Left lung (tissue), 10 donors: ENCODE results near the gene ATRIP. TPM values are rescaled to one million over a fixed set of nuclear protein-coding genes. Genes with fewer than 3 reads are reported as not detected.
"Not testable (repeated sequence)": the region's sequence is repeated elsewhere in the genome, so short reads cannot be mapped to it uniquely, and the experiment has no call there.

Experiments
- ATAC-seq: fragments of 200-7000 bp; cut with Tn5 transposase; one replicate; pipeline ENCODE4 v1.9.1; 2020; ENCODE audit warnings: moderate library complexity
- DNase-seq, 4 donors: peaks; one replicate each; pipeline ENCODE4 v3.0.0-alpha.2; 2013 to 2020
- H3K27ac ChIP-seq, 2 donors: fragments of 200-600 bp; sonication (generic) in 1 of 2; one replicate each; pipeline versions ENCODE4 v1.5.0 to v1.8.0; 2020 to 2021
- H3K27me3 ChIP-seq, 2 donors: fragments of 200-600 bp; sonication (generic) in 1 of 2; one replicate each; pipeline versions ENCODE4 v1.5.0 to v1.8.0; 2020 to 2021
- H3K36me3 ChIP-seq, 2 donors: fragments of 200-600 bp; sonication (generic) in 1 of 2; one replicate each; pipeline versions ENCODE4 v1.5.0 to v1.8.0; 2020 to 2021
- H3K4me1 ChIP-seq, 2 donors: fragments of 200-600 bp; one replicate each; pipeline ENCODE4 v1.8.0; 2021
- H3K4me3 ChIP-seq, 2 donors: fragments of 200-600 bp; sonication (generic) in 1 of 2; one replicate each; pipeline versions ENCODE4 v1.5.0 to v1.8.0; 2020 to 2021; ENCODE audit warnings: mild to moderate bottlenecking in 1 of 2
- H3K9me3 ChIP-seq, 2 donors: fragments of 200-600 bp; sonication (generic) in 1 of 2; one replicate each; pipeline versions ENCODE4 v1.5.0 to v1.8.0; 2020 to 2021
- CTCF ChIP-seq, 2 donors: fragments of 200-600 bp; sonication (generic) in 1 of 2; IDR thresholded peaks; one replicate each; pipeline versions ENCODE4 v1.5.0 to v1.8.0; 2021; ENCODE audit warnings: antibody characterized with exemption in 2 of 2
- intact Hi-C, 2 donors: fragments of 100-400 bp; cut with DNase I; formaldehyde crosslinking; loops; one replicate each; pipeline versions ENCODE4 v1.11.2 to v1.14.2; 2022
- polyA plus RNA-seq, 6 donors: library from polyadenylated mRNA; unstranded; fragments of 120-200 nt; gene quantifications; one replicate each; pipeline ENCODE4 v1.2.1, GENCODE V29; 2013; ENCODE audit not compliant: insufficient read length in 6 of 6
- total RNA-seq, 2 donors: library from RNA; stranded (reverse); fragmentation: NEBNext Ultra II Directional; extraction: Animal tissue kit (Norgen Biotek cat#: 25700); gene quantifications; one replicate each; pipeline ENCODE4 v1.2.1, GENCODE V29; 2021
- donor health status: DM: no; HTN: yes; CAD: no.
- donor health status: DM: no; HTN: no; CAD: no.

The ATRIP gene
- total and polyA plus RNA-seq, 8 donors: 7.4 to 14.4 (median 12.0) TPM

GRCh38 chr3:48459331-48459730 is 12.8 kb downstream of the ATRIP start:
- no peak for ATAC-seq
- intact Hi-C loops: no loop called here

GRCh38 chr3:48459773-48460516 is 13.4 kb downstream of the ATRIP start:
- peak; percentile 53 for ATAC-seq
- intact Hi-C loops: loop anchor here in 1 of 2 donors (10.0 kb wide), 1 partner anchor 85 kb away; no protein-coding TSS in a partner anchor

More at GRCh38 chr3:48459331-48459730, 12.8 kb downstream of the ATRIP start:
- no peak overlapping the region for H3K27ac ChIP-seq
- H3K27me3 ChIP-seq: no peaks in the 10 kb centered on the region
- H3K36me3 ChIP-seq: peaks cover 0 to 86% of the 10 kb centered on the region in 2 donors
- TF ChIP-seq CTCF (IDR thresholded peaks at IDR 0.05): no peak
- no peaks in the 10 kb centered on the region for H3K9me3 ChIP-seq
- DNase-seq: no peak
- H3K4me3 ChIP-seq: no peak overlapping the region
- H3K4me1 ChIP-seq: no peaks in the 10 kb centered on the region

GRCh38 chr3:48460517-48460902 is 14.0 kb downstream of the ATRIP start:
- Histone ChIP-seq H3K9me3 (no peaks in the 10 kb centered on the region), H3K4me1 (peaks cover 4 to 7% of the 10 kb centered on the region in 2 donors), H3K27me3 (no peaks in the 10 kb centered on the region), H3K36me3 (peaks cover 0 to 80% of the 10 kb centered on the region in 2 donors), H3K27ac (no peak overlapping the region), H3K4me3 (no peak overlapping the region)
- intact Hi-C loops: loop anchor here in 1 of 2 donors (10.0 kb wide), 1 partner anchor 84 kb away; no protein-coding TSS in a partner anchor
- no peak for TF ChIP-seq CTCF (IDR thresholded peaks at IDR 0.05)
- no peak for DNase-seq
- no peak for ATAC-seq

More at GRCh38 chr3:48459773-48460516, 13.4 kb downstream of the ATRIP start:
- H3K27ac ChIP-seq: no peak overlapping the region
- H3K4me3 ChIP-seq: no peak overlapping the region
- no peak for DNase-seq
- no peaks in the 10 kb centered on the region for H3K27me3 ChIP-seq
- TF ChIP-seq CTCF (IDR thresholded peaks at IDR 0.05): no peak
- peaks cover 0 to 86% of the 10 kb centered on the region in 2 donors for H3K36me3 ChIP-seq
- H3K4me1 ChIP-seq: peaks cover under 1 to 2% of the 10 kb centered on the region in 2 donors
- no peaks in the 10 kb centered on the region for H3K9me3 ChIP-seq

GRCh38 chr3:48461767-48462166 is 15.2 kb downstream of the ATRIP start:
- DNase-seq, ATAC-seq, H3K27me3 ChIP-seq, H3K27ac ChIP-seq, H3K9me3 ChIP-seq, H3K4me3 ChIP-seq: not testable (repeated sequence)
- peaks cover 0 to 69% of the 10 kb centered on the region in 2 donors for H3K36me3 ChIP-seq
- intact Hi-C loops: loop anchor here in 1 of 2 donors (10.0 kb wide), 1 partner anchor 83 kb away; no protein-coding TSS in a partner anchor
- H3K4me1 ChIP-seq: peaks cover 8 to 19% of the 10 kb centered on the region in 2 donors

- Histone ChIP-seq H3K4me1 (peaks cover 19 to 38% of the 10 kb centered on the region in 2 donors), H3K27me3 (no peaks in the 10 kb centered on the region), H3K36me3 (peaks cover 0 to 71% of the 10 kb centered on the region in 2 donors), H3K9me3 (no peaks in the 10 kb centered on the region), H3K27ac (peak overlapping the region in 1 of 2 donors; percentile 100), H3K4me3 (no peak overlapping the region)
- intact Hi-C loops: loop anchor here in 1 of 2 donors (10.0 kb wide), 1 partner anchor 81 kb away; no protein-coding TSS in a partner anchor
- DNase-seq: no peak
- no peak for TF ChIP-seq CTCF (IDR thresholded peaks at IDR 0.05)
- no peak for ATAC-seq
Observed at GRCh38 chr3:48463703-48464102, 17.2 kb downstream of the ATRIP start.
